HG02840 (cell line): ENCODE data around the gene APOB.

Experiments
- ATAC-seq: cut with Tn5 transposase; IDR thresholded peaks from one replicate; pipeline ENCODE4 v1.9.1; 2021; ENCODE audit warnings: mild to moderate bottlenecking, moderate library complexity, moderate number of reproducible peaks; ENCODE audit not compliant: unreplicated experiment, low FRiP score

The APOB gene

GRCh38 chr2:21052044-21052443 lies 8.2 kb upstream of the APOB start:
- ATAC-seq: no peak

- ATAC-seq: no peak
Observed at GRCh38 chr2:21050164-21050563, 6.3 kb upstream of the APOB start.

GRCh38 chr2:21047141-21048009 lies 3.5 kb upstream of the APOB start:
- no peak for ATAC-seq

GRCh38 chr2:21046506-21046905 lies 2.6 kb upstream of the APOB start:
- ATAC-seq: no peak

- no peak for ATAC-seq
Observed at GRCh38 chr2:21044694-21045371, 960 bp upstream of the APOB start.

GRCh38 chr2:21042958-21043743 lies 722 bp downstream of the APOB start:
- ATAC-seq: no peak

- no peak for ATAC-seq
Observed at GRCh38 chr2:21042708-21042957, 1.2 kb downstream of the APOB start.

- ATAC-seq: no peak
Observed at GRCh38 chr2:21041943-21042707, 1.7 kb downstream of the APOB start.

- ATAC-seq: no peak
Observed at GRCh38 chr2:21041462-21041861, 2.4 kb downstream of the APOB start.

- no peak for ATAC-seq
Observed at GRCh38 chr2:21040468-21041377, 3.1 kb downstream of the APOB start.

- ATAC-seq: no peak
Observed at GRCh38 chr2:21039979-21040467, 3.9 kb downstream of the APOB start.

- no peak for ATAC-seq
Observed at GRCh38 chr2:21039080-21039556, 4.8 kb downstream of the APOB start.

- no peak for ATAC-seq
Observed at GRCh38 chr2:21038403-21039073, 5.3 kb downstream of the APOB start.

- no peak for ATAC-seq
Observed at GRCh38 chr2:21037671-21038108, 6.2 kb downstream of the APOB start.

GRCh38 chr2:21036708-21037670 lies 6.9 kb downstream of the APOB start:
- no peak for ATAC-seq

- ATAC-seq: no peak
Observed at GRCh38 chr2:21035974-21036707, 7.7 kb downstream of the APOB start.
